Mesangial cell (primary cell): Measurements from ENCODE around the gene NHSL2. TPM values are rescaled to one million over a fixed set of nuclear protein-coding genes. Genes with fewer than 3 reads are reported as not detected.

ENCODE experiments used
- total RNA-seq: library from RNA; depleted of rRNA; stranded (reverse); fragments of >200 nt; gene quantifications from 2 replicates; pipeline ENCODE4 v1.2.3, GENCODE V29; 2015

NHSL2 gene
- 2.0 and 2.8 TPM in 2 replicates for total RNA-seq

GRCh38 chrX:71910643-71910985 lies at the start of gene NHSL2:
NHSL2 (plus strand) TSS chrX:71910845.

GRCh38 chrX:72131317-72132294 lies 221.0 kb downstream of the NHSL2 start, which contains the start of gene RTL5:
RTL5 (minus strand) TSS chrX:72131915.

GRCh38 chrX:72181178-72182125 lies 270.8 kb downstream of the NHSL2 start, which contains the start of gene PIN4:
PIN4 (plus strand) TSS chrX:72181757; CDS start chrX:72181786, 29 bp downstream.

Other genes with a start within 250 kb of the NHSL2 start
- not detected in 2 replicates for gene CXorf49, start 192.6 kb upstream of the NHSL2 start, total RNA-seq
- gene CXorf49B, start 147.5 kb upstream of the NHSL2 start, total RNA-seq, result not detected in 2 replicates
- gene RTL5, start 221.1 kb downstream of the NHSL2 start, total RNA-seq, result 1.1 and 2.7 TPM in 2 replicates